Medulla oblongata (tissue), 1 donor: ENCODE measurements around the gene HMGXB3.
"Not testable (repeated sequence)": the region's sequence is repeated elsewhere in the genome, so short reads cannot be mapped to it uniquely, and the experiment has no call there.

Source experiments
- DNase-seq: peaks from one replicate; pipeline ENCODE4 v3.0.0-alpha.2; 2015; ENCODE audit errors: extremely low spot score

HMGXB3 gene

DNA sequence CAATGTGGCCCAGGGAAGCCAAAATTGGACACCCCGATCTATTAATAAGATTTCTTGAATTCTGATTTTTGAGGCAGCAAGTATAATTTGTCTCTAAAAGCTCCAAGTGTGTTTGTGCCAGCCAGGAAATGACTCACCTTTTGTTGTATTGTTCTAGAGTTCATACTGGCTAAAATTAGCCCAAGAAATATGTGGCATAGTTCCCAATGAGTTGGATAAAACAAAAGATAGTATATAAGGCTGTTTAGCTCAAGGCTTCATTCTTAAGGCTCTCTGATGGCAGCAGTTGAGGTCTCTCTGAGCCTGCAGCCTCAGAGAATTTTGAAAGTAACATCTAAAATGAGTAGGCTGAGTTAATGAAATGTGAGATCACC is 21.6 kb downstream of the HMGXB3 start:
- DNase-seq, result no peak

DNA sequence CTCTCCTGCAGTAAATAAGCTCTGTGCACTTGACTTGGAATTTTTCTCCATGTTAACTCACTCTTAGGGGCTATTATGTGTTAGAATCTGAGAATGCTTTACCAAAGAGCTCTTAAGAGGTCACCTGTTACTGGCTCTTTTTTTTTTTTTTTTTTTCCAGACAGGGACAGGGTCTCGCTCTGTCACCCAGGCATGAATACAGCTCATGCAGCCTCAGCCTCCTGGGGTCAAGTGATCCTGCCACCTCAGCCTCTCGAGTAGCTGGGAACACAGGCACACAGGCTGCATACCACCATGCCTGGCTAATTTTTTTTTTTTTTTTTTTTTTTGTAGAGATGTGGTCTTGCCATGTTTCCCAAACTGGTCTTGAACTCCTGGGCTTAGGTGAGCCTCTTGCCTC is 22.1 kb downstream of the HMGXB3 start:
- no peak for DNase-seq

DNA sequence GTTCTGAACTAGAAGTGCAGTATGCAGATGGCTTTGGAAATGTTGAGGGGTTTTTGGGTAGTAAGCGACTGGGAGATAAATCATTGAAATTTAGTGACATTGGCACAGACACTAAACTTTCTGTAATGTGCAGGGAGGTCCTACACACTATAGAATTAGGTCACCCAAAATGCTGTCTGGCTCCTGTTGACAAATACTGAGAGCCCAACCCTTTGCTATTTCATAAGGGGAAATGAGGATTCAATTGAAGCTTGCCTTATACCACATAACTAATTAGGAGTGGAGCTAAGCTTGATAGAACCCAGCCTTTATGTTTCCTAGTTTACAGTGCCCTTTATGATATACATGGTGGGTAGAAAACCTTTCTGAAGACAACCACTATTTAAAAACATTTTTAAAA is 22.6 kb downstream of the HMGXB3 start:
- no peak for DNase-seq

DNA sequence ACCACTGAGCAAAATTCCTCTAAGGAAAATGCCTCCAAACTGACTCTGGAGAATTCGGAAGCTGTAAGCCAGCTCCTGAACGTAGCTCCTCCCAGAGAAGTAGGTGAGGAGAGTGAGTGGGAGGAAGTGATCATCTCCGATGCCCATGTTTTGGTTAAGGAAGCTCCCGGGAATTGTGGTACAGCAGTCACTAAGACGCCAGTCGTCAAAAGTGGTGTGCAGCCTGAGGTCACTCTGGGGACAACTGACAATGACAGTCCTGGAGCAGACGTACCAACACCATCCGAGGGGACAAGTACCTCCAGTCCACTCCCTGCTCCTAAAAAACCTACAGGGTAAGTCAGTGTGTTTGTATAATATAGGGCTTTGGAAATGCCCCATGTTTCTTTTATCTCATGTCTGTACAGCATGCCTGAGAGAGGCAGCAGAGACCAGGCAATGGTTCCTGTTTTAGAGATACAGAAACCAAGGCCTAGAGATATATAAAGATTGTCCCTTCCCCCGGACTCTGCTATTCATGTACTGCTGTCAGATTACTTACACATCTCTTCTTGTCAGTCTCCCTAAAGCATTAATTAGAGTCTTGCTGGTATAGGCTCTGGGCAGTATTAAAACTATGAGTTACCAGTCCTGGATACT is 23.9 kb downstream of the HMGXB3 start:
- no peak for DNase-seq

DNA sequence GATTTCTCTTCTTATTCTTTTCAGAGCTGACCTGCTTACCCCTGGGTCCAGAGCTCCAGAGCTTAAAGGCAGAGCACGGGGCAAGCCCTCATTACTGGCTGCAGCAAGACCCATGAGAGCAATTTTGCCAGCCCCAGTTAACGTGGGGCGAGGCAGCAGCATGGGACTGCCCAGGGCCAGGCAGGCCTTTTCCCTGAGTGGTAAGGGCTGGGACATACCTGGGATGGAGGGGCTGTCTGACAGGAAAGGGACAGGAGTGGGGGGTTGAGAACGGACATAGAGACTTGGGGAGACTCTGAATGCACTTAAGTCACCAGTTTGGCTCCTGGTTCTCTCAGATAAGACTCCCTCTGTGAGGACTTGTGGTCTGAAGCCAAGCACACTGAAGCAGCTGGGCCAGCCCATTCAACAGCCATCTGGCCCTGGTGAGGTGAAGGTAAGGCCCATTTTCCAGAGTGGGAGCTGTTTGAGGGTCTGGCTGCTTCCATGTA is 26.2 kb downstream of the HMGXB3 start:
- DNase-seq, result no peak

DNA sequence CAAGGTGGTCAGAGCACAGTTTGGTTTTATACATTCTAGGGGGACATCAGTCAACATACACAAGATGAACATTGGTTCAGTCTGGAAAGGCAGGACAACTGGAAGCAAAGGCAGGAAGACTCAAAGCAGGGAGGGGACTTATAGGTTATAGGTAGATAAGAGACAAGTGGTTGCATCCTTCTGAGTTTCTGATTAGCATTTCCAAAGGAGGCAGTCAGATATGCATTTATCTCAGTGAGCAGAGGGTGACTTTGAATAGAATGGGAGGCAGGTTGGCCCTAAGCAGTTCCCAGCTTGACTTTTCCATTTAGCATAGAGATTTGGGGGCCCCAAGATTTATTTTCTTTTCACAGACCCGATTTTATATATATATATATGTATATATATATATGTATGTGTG is 27.5 kb downstream of the HMGXB3 start:
- DNase-seq, result not testable (repeated sequence)

DNA sequence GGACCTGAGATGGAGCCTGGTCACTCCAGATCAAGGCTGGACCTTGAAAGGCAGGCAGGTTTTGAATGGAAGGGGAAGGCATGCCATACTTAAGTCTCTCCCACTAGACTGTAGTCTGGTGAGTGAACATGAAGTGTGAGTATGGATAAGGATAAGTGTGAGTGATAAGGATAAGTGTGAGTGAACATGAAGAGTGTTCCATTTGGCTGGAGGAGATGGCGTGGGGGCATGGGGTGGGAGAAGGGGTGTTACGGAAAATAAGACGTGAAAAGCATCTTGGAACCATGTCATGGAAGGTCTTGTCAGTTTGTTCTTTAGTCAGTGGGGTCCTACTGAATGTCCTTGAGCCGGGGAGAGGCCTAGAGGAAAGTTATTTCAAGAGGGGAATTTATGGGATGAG is 32.8 kb downstream of the HMGXB3 start:
- DNase-seq, result no peak

DNA sequence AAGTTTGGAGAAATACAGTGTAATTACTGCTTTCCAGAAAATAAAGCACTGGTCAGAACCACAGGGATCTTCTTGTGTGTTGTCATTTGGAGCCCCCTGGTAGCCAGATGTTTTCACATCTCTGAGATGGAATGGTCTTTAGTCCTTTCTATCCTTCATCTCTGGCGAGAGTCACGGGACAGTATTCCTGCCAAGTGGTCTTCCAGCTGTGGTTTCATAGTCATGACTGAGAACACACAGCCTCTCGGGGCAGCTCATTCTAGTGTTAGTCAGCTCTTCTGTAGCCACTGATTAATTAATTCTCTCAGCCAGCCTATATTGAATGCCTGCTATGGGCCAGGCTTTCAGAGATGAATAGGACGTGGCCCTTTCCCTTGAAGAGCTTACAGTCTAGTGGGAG is 34.1 kb downstream of the HMGXB3 start:
- no peak for DNase-seq

DNA sequence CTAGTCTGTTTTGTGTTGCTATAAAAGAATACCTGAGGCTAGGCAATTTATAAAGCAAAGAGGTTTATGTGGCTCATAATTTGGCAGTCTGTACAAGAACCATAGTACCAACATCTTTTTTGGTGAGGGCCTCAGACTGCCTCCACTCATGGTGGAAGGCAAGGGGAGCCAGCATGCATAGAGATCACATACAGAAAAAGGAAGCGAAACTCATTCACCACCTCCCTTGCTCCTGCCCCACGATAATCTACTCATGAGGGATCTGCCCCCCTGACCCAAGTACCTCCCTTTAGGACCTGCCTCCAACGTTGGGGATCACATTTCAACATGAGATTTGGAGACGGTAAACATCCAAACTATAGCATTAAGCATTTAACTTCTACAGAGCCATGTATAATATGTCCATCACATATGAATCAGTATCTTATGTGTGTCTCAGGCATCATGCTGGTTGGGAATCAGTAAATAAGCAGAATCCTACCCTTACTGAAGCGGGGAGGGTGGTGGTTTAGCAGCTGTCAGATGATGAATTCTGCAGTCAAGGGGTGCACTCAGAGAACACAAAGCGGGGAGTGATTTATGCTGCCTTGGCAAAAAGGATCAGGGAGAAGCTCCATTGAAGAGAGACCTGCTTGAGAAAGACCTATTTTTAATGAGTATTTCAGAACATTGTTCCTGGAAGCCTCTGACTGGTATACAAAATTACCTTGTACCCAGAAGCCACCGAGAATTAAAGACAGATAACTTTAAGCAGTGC is 34.8 kb downstream of the HMGXB3 start:
- DNase-seq, result peak; percentile 21

DNA sequence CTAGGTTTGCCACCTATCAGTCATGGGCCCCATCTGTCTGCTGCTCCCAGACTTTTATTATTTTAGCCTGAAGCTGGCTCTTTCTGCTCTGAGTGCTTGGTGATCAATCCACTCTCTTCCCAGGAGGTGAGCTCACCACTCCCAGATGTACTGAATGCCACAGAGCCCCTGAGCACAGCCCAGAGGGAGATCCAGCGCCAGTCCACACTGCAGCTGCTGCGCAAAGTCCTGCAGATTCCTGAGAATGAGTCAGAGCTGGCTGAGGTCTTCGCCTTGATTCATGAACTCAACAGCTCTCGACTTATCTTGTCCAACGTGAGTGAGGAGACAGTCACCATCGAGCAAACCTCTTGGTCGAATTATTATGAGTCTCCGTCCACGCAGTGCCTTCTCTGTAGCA is 36.0 kb downstream of the HMGXB3 start:
- DNase-seq, result no peak

DNA sequence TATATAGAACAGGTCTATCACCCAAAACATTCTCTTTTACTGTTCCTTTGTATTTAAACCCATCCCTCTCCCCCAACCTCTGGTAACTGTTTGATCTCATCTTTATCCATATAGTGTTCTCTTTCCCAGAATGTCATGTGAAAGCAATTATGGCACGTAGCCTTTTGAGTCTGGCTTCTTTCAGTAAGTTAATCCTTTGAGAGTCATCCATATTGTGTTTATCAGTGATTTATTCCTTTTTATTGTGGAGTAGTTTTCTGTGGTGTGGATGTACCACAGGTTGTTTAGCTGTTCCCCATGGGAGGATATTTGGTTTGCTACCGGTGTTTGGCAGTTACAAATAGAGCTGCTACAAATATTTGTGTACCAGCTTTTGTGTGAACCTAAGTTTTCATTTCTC is 38.0 kb downstream of the HMGXB3 start:
- no peak for DNase-seq

DNA sequence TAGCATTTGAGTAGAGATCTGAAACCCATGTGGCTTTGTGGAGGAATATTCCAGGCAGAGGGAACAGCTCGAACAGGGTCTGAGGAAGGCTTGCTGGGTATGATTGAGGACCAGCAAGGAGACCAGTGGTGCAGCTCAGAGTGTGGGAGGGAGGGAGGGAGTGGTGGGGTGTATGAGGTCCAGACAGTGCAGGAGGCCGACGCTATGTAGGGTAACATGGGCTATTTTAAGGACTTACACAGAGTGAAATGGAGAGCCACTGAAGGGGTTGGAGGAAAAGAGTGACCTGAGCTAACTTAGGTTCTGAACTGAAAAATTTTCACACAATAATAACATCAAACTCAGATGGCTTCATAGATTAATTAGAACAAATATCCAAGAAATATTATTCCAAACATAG is 41.9 kb downstream of the HMGXB3 start:
- DNase-seq, result no peak

DNA sequence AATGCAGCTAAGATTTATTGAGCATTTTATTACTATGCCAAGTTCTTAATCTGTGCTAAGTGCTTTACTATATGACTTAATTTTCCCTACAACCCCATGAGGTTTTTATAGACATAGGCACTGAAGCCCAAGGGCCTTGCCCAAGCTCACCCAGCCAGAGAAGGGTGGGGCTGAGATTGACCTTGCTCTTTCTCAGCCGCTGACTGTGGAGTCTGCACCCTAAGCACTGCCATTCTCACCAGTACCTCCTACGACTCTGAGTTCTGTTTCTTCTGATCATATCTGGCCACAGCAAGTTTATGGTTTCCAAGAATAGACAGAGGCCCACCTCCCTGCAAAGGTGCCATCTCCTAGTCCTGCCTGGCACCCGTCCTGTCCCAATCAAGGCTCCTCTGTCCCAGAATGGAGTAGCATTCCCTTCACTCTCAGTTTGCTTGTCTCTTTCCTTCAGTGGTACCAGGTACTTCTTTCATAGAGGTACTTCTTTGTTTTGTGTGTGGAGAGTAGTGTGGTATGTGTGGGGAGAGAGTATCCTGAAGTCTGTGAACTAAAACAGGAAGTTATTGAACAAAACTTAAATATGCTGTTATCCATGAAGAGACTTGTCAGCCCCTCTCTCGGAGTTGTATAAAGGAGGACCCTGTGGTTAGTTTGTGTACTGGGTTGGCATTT is 43.3 kb downstream of the HMGXB3 start:
- DNase-seq, result no peak

DNA sequence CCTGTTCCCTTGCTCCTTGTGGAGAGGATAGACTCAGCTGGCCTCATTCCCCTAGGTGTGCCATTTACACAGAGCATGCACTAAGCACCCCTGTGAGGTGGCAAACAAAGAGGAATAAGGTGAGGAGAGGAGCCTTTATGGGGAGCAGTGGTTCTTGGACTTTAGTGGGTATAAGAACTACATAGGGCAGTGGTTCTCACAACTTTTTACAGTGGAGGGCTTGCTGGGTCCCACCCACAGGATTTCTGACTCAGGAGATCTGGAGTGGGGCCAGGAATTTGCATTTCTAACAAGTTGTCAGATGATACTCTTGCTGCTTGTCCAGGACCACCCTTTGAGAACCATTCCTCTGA is 43.8 kb downstream of the HMGXB3 start:
- DNase-seq, result no peak

DNA sequence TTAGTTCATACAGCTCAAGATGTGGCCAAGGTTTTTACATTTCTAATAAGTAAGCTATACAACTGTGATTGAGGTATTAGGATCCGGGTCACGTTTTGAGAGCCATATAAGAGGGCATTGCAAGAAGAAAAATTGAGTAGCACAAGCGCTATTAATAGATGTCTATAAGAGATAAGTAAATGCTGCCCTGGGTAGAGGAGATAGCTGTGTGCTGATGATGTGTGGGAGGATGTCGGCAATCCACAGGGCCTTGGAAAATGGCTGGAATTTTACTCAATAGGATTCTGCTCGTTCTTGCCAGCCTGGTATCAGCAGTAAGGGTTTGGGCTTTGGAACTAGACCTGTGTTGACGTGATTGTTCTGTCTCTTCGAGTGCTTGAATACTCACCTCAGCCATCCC is 44.2 kb downstream of the HMGXB3 start:
- no peak for DNase-seq

DNA sequence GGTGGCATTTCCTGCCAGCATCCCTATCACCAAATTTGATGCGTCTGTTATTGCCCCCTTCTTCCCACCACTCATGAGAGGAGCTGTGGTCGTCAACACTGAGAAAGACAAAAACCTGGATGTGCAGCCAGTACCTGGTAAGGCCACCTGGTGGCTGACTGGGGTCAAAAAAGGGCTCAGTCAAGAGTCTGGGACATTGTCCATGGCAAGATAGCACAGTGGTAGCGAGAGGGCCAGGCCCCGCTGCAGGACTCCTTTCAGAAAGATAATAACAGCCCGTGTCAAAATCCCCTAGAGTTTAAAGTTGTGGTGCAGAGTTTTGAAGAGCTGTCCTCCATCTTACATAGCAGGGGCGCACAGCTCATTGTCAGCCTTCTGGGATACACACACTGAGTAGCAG is 45.0 kb downstream of the HMGXB3 start:
- DNase-seq, result no peak

DNA sequence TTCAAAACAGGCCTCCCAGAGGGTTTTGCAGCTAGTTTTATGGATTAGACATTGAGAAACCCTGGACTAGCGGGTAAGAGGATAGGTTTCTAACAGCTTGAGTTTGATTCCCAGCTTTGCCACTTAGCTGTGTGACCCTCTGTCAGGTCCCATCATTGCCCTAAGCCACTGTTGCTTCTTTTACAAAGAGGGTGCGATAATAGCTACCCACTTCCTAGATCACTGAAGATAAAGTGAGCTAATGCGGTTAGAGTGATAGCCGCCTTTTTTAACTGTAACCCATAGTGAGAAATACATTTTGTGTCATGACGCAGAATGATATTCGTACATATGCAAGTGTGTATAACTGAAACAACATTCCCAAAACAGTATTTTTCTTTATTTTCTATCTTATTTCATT is 45.5 kb downstream of the HMGXB3 start:
- no peak for DNase-seq

DNA sequence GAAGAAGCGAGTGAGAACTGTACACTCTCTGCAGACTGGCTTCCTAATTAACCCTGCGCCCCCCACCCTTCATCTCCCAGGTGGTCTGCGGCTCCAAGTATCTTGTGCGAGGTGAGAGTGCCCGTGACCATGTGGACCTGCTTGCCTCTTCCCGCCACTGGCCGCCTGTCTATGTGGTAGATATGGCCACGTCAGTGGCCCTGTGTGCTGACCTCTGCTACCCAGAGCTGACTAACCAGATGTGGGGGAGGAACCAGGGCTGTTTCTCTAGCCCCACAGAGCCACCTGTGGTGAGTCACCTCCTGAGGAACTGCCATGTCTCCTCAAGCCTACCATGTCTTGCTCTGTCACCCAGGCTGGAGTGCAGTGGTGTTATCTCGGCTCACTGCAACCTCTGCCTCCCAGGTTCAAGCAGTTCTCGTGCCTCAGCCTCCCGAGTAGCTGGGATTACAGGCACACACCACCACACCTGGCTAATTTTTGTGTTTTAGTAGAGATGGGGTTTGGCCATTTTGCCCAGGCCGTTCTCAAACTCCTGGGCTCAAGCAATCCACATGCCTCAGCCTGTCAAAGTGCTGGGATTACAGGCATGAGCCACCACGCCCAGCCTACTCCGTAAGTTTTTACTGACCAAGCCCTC is 49.8 kb downstream of the HMGXB3 start:
- DNase-seq, result not testable (repeated sequence)

DNA sequence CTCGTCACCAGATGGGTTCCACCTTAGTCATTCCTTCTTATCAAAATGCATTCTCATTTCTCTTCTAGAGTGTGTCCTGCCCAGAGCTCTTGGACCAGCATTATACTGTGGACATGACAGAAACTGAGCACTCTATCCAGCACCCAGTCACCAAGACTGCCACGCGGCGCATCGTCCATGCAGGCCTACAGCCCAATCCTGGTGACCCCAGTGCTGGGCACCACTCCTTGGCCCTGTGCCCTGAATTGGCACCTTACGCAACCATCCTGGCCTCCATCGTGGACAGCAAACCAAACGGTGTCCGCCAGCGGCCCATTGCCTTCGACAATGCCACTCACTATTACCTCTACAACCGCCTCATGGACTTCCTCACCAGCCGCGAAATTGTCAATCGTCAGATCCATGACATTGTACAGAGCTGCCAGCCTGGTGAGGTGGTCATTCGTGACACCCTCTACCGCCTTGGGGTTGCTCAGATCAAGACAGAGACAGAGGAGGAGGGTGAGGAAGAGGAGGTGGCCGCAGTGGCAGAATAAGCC is 51.2 kb downstream of the HMGXB3 start:
- no peak for DNase-seq

DNA sequence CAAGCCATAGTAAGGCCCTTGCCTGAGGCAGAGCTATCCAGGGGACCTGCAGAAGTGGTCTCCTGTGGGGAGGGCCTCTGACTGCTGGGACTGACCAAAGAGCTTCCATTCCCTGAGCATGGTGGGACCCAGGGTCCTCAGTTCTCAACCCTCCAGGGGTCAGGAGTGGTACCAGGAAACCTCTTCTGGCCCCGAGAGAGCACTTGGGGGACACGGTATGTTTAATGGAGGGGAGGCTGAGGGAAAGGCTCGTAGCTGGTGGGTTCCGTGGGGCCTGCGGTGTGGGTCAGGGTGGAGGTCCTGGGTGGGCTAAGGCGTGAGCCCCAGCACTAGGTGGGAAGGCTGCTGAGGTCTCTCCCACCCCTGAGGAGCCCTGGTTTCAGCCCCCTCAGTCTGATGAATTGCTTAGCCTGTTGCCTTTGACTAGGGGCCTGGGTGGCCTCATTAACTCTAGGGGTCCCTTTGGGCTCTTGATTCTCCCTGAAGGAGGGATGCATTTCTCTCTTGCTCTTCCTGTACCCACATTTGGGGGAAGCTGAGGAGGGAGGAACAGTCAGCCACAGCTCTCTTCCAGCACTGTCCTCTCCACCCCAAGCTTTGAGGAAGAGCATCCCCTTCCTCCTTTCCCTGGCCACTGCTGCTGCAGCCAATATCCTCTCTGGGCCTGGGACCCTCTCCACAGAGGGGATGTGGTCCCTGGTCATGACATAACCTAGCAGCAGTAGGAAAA is 51.9 kb downstream of the HMGXB3 start:
- DNase-seq, result no peak

DNA sequence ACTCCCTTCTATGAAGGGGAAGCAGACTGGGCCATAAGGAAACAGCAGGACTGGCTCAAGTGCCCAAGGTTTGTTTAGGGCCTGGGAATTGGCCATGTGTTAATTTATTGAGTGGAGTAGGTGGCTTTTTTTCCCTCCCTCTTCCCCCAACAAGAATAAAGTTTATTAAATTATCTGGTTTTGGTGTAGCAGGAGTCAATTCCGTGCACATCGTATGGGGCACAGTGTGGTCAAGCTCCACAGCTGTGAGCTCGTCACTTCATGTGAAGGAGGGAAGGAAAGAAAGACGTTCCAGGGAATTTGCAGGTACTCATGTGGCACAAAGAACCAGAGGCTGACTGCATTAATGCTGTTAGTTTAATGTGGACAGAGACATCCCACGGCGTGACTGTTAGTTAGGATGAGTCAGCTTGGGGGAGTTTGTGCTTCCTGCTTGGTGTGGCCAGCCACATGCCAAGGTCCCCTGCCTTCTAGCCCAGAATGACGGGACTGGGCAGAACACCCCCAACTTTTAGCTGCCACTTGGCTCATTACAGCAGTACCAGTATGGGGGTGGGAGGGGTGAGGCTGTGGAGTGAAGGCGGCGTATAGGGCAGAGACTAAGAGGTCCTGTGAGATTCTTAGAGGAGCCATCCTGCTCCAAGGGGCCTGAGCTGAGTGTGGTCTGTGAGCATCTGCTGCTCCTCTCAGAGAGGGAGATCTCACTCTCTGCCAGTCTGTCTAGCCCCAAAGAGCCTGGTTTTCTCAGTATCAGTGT is 52.6 kb downstream of the HMGXB3 start:
- DNase-seq, result no peak
